DMS153 treated with DMSO at 0.1 percent for 48 hours (cell line): Measurements from ENCODE around the gene ZYX.
"Not testable (repeated sequence)": the region's sequence is repeated elsewhere in the genome, so short reads cannot be mapped to it uniquely, and the experiment has no call there.

Experiments used
- DNase-seq: peaks from one replicate; lab custom pipeline; 2025; ENCODE audit not compliant: unreplicated experiment; lab: John Stamatoyannopoulos, UW

ZYX gene

GRCh38 chr7:143416565-143417149 lies 35.5 kb downstream of the ZYX start:
- peak; percentile 33 for DNase-seq

GRCh38 chr7:143417734-143418383 lies 36.7 kb downstream of the ZYX start:
- no peak for DNase-seq

DNA sequence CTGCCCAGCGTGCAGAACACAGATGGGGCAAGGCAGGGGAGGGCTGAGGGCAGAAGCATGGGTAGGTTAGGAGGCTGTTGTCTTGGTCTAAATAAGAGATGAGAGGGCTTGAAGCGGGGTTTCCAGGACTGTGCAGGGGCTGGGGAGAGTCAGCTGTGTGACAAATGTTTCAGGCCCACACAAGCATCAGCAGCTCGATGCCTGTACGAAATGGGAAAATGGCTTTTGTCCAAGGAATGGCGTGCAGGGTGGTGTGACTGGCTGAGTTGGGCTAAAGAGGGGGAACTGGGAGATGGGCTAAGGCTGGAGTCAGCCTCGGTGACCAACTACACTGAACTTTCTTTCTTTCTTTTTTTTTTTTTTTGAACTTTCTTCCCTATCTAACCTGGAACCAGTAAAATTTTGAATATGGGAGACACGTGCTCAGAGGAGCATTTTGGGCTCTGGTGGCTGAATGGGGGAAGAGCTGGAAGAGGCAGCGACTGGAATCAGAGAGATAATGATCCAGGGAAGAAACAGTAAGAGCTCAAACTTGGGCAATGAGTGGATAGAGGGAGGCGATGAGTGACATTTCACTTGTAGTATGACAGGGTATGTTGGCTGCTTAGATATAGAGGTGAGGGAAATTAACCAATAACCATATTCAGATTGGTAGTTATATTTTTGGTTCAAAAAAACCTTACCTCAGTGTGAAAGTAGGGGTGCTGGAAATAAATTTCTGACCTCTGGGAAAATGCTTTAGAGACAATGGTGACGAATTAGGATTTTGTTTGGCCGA lies 37.7 kb downstream of the ZYX start:
- DNase-seq: no peak

GRCh38 chr7:143419880-143420279 lies 38.7 kb downstream of the ZYX start:
- no peak for DNase-seq

GRCh38 chr7:143420624-143421023 lies 39.5 kb downstream of the ZYX start:
- not testable (repeated sequence) for DNase-seq

GRCh38 chr7:143422033-143422432 lies 40.9 kb downstream of the ZYX start:
- DNase-seq: no peak

DNA sequence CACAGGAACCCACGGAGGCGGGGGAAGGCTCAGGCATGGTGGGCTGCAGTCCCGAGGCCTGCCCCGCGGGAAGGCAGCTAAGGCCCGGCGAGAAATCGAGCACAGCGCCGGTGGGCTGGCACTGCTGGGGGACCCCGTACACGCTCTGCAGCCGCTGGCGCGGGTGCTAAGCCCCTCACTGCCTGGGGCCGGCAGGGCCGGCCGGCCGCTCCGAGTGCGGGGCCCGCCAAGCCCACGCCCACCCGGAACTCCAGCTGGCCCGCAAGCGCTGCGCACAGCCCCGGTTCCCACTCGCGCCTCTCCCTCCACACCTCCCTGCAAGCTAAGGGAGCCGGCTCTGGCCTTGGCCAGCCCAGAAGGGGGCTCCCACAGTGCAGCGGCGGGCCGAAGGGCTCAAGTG lies 43.3 kb downstream of the ZYX start:
- not testable (repeated sequence) for DNase-seq

- no peak for DNase-seq
These were observed 45.5 kb downstream of the ZYX start for GRCh38 chr7:143426479-143427142.

- DNase-seq: no peak
These were observed 48.9 kb downstream of the ZYX start for GRCh38 chr7:143429770-143430698.

- DNase-seq: no peak
These were observed 50.0 kb downstream of the ZYX start for GRCh38 chr7:143431109-143431508.

DNA sequence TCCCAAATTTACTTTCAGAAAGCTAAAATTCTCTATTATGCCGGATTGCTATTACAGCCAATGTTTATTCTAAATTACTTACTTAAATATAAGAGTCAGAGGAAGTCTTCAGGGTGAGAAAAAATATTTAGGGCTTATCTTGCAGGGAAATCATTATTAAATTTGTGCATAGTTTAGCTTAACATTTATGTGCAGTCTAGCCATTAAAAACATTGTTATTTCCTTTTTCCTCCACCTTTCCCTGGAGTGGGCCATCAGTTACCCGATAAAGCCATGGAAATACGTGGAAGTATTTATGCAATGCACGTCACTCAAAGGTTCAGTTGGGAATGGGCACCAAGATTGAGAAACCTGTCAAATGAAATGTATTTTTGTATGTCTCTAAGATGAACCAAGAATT lies 52.6 kb downstream of the ZYX start:
- DNase-seq: no peak

DNA sequence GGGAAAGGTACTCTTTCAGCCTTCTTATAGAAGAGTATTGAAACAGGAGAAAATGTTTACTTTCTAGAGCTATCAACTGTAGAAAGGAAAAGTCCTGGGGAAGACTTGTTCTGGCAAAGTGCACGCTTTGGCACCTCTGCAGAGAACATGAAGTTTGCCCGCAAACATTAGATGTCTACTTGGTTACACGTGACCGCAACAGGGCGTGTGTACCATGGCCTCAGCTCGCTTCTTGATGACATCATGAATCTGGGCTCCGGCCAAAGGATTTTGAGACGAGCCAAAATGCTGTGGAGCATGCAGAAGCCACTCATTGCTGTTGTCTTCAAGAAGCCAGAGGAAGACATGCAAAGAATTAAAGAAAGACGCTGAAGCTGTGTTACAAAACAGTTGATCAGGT lies 53.5 kb downstream of the ZYX start:
- no peak for DNase-seq

DNA sequence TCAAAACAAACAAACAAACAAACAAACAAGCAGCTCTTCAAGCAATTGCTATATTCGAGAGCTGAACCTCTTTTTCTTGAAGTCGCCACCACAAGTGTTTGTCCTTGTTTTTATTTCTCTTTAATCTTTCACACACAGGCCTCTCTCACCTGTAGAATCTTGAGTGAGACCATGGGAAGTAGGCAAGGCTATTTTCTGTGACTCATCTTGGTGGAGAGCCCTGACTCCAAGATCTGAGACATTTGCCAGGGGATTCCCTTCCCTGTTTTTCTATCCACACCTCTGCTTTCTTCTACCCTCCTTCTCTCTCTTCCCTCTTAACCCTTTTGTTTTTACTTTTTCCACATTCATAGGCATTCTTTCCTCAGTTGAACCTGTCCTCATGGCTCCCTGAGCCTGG lies 54.1 kb downstream of the ZYX start:
- no peak for DNase-seq

DNA sequence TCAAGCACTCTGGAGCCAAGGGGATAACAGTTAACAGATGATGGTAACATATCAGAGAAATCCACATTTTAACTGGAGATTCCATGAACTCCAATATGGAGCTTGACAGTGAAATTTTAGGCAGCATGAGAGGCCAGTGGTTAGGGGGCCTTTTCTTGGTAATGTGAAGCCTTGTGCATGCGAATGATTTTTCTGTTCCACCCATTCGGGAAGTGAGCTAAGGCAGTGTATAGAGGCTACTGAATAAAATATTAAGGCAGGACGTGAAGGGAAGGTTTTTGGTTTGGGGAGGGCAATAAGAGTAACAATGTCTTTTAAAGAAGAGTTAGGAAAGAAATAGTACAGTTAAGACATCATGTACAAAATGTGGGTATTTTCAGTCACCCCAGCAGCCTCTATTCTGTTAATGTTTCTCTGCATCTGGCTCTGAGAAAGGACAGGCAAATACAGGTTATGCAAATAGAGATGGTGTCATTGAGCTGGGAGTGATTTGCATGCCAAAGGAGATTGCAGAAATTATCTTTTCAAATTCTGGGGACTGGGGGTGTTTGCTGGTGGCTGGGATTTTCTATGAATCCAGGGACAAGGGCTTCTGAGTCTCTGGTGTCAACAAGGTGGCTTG lies 55.3 kb downstream of the ZYX start:
- DNase-seq: no peak

DNA sequence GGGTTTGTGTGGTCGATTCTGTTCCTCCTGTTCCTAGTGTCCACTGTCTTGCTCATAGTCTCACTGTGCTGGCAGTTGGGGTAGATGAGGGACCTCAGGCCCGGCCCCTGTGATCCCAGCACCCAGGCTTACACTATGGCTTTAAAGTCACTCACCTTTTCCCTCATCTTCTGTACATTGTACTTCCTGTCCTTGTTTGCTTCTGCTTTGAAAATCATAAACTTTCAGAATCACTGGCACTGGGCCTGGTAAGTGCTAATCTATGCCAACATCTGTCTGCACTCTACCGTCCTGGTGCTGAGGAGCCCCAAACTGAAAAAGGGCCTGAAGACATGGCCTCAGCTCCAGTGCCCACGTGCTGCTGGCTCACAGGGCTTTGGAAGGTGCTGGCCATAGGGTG lies 56.4 kb downstream of the ZYX start:
- no peak for DNase-seq

GRCh38 chr7:143439866-143440265 lies 58.7 kb downstream of the ZYX start:
- no peak for DNase-seq
